Non-pigmented ciliary epithelial cell (primary cell): ENCODE data around the gene TRNP1.

ENCODE experiments used
- DNase-seq: peaks from one replicate; pipeline ENCODE4 v3.0.0-alpha.2; 2010; ENCODE audit warnings: low read depth

Gene TRNP1

GRCh38 chr1:27001570-27002360 is 8.3 kb downstream of the TRNP1 start:
- no peak for DNase-seq

- no peak for DNase-seq
Observed at GRCh38 chr1:27003745-27004470, 10.4 kb downstream of the TRNP1 start.

GRCh38 chr1:27004471-27005165 is 11.1 kb downstream of the TRNP1 start:
- DNase-seq: no peak

- DNase-seq: no peak
Observed at GRCh38 chr1:27005166-27005530, 11.7 kb downstream of the TRNP1 start.

GRCh38 chr1:27005648-27006496 is 12.4 kb downstream of the TRNP1 start:
- no peak for DNase-seq

- no peak for DNase-seq
Observed at GRCh38 chr1:27006683-27007082, 13.2 kb downstream of the TRNP1 start.

- no peak for DNase-seq
Observed at GRCh38 chr1:27007909-27008582, 14.6 kb downstream of the TRNP1 start.

GRCh38 chr1:27009601-27010197 is 16.2 kb downstream of the TRNP1 start:
- no peak for DNase-seq

- DNase-seq: no peak
Observed at GRCh38 chr1:27010226-27010994, 16.9 kb downstream of the TRNP1 start.

GRCh38 chr1:27011058-27011764 is 17.7 kb downstream of the TRNP1 start:
- no peak for DNase-seq

GRCh38 chr1:27011976-27012563 is 18.6 kb downstream of the TRNP1 start:
- no peak for DNase-seq

- no peak for DNase-seq
Observed at GRCh38 chr1:27015260-27015659, 21.8 kb downstream of the TRNP1 start.

- DNase-seq: no peak
Observed at GRCh38 chr1:27016376-27016775, 22.9 kb downstream of the TRNP1 start.

- no peak for DNase-seq
Observed at GRCh38 chr1:27017207-27017606, 23.7 kb downstream of the TRNP1 start.

- DNase-seq: no peak
Observed at GRCh38 chr1:27018316-27018715, 24.8 kb downstream of the TRNP1 start.

GRCh38 chr1:27021354-27022031 is 28.0 kb downstream of the TRNP1 start:
- no peak for DNase-seq

- no peak for DNase-seq
Observed at GRCh38 chr1:27025718-27026117, 32.2 kb downstream of the TRNP1 start.
